Gastrocnemius medialis (tissue), 4 donors: ENCODE measurements around the gene SRPX. TPM values are rescaled to one million over a fixed set of nuclear protein-coding genes. Genes with fewer than 3 reads are reported as not detected.

Source experiments
- ATAC-seq, 2 donors: fragments of 150-250 bp; one replicate each; pipeline ENCODE4 v1.9.1; 2016
- DNase-seq, 2 donors: peaks; one replicate each; pipeline ENCODE4 v3.0.0-alpha.2; 2019
- H3K27ac ChIP-seq, 4 donors: fragments of 200-600 bp; sonication (generic); 1 replicate in 1 of 4; 2 replicates in 3 of 4; pipeline ENCODE4 v1.5.1; 2016 to 2018; ENCODE audit warnings: mild to moderate bottlenecking in 2 of 4, moderate library complexity in 1 of 4
- H3K27me3 ChIP-seq, 3 donors: fragments of 200-600 bp; sonication (generic) in 2 of 3; 1 replicate in 1 of 3; 2 replicates in 2 of 3; pipeline versions ENCODE4 v1.5.1 to v1.6.0; 2016 to 2019; ENCODE audit warnings: mild to moderate bottlenecking in 1 of 3, moderate library complexity in 1 of 3
- H3K36me3 ChIP-seq, 2 donors: fragments of 200-600 bp; sonication (generic) in 1 of 2; one replicate each; pipeline ENCODE4 v1.5.1; 2017 to 2018
- H3K4me1 ChIP-seq, 2 donors: fragments of 200-600 bp; sonication (generic) in 1 of 2; one replicate each; pipeline ENCODE4 v1.5.1; 2016 to 2017; ENCODE audit warnings: mild to moderate bottlenecking in 2 of 2
- H3K4me3 ChIP-seq, 4 donors: fragments of 200-600 bp; sonication (generic) in 3 of 4; 1 replicate in 1 of 4; 2 replicates in 3 of 4; pipeline ENCODE4 v1.5.1; 2016 to 2019; ENCODE audit warnings: mild to moderate bottlenecking in 2 of 4
- H3K9me3 ChIP-seq, 3 donors: fragments of 200-600 bp; sonication (generic) in 2 of 3; 1 replicate in 1 of 3; 2 replicates in 2 of 3; pipeline ENCODE4 v1.5.1; 2016 to 2019
- CTCF ChIP-seq, 5 experiments: fragments of 450-650 bp in 3 of 5; fragments of 200-600 bp in 2 of 5; sonication (generic) in 2 of 5; IDR thresholded peaks in 4 of 5; conservative IDR thresholded peaks in 1 of 5; 1 replicate in 4 of 5; 2 replicates in 1 of 5; pipeline ENCODE4 v1.5.1; 2016 to 2019; ENCODE audit warnings: antibody characterized with exemption in 5 of 5, mild to moderate bottlenecking in 3 of 5, moderate library complexity in 3 of 5
- POLR2A ChIP-seq, 2 donors: fragments of 450-650 bp; IDR thresholded peaks; one replicate each; pipeline ENCODE4 v1.6.1; 2017; ENCODE audit warnings: antibody characterized with exemption in 2 of 2, mild to moderate bottlenecking in 2 of 2, moderate library complexity in 2 of 2
- in situ Hi-C, 4 donors: fragments of 200-750 bp; cut with MboI; loops; one replicate each; pipeline versions ENCODE4 v1.15.0 to v1.8.0; 2017; ENCODE audit warnings: low sequenced_read_pairs in 4 of 4
- intact Hi-C: fragments of 100-400 bp; cut with DNase I; formaldehyde crosslinking; loops from one replicate; pipeline ENCODE4 v1.15.1; 2023; ENCODE audit warnings: low total_unique reads
- total RNA-seq, 4 donors: library from RNA; depleted of rRNA; stranded (reverse); fragments of >200 nt; gene quantifications; one replicate each; pipeline versions ENCODE4 v1.1.0 to v1.2.3, GENCODE V29; 2016

Gene SRPX
- total RNA-seq, 4 donors from 2014 or later: 8.6 to 48.3 (median 36.6) TPM

- Histone ChIP-seq H3K27ac (no peak overlapping the region), H3K36me3 (no peaks in the 10 kb centered on the region), H3K4me3 (no peak overlapping the region), H3K27me3 (no peaks in the 10 kb centered on the region), H3K9me3 (no peaks in the 10 kb centered on the region), H3K4me1 (no peaks in the 10 kb centered on the region)
- DNase-seq: no peak
- ATAC-seq: no peak
- in situ Hi-C loops (no loop called here), intact Hi-C loops (no loop called here)
- TF ChIP-seq CTCF (IDR thresholded peaks at IDR 0.05 in 4 of 5, conservative IDR thresholded peaks at IDR 0.05 in 1 of 5): no peak
- no peak for TF ChIP-seq POLR2A (IDR thresholded peaks at IDR 0.05)
Observed at GRCh38 chrX:38117485-38117884, 103.2 kb downstream of the SRPX start.

- Histone ChIP-seq H3K36me3 (no peaks in the 10 kb centered on the region), H3K4me3 (no peak overlapping the region), H3K4me1 (no peaks in the 10 kb centered on the region), H3K27me3 (no peaks in the 10 kb centered on the region), H3K27ac (no peak overlapping the region), H3K9me3 (no peaks in the 10 kb centered on the region)
- intact Hi-C loops (no loop called here), in situ Hi-C loops (no loop called here)
- ATAC-seq (no peak), DNase-seq (no peak)
- TF ChIP-seq POLR2A (IDR thresholded peaks at IDR 0.05) (no peak), CTCF (IDR thresholded peaks at IDR 0.05 in 4 of 5, conservative IDR thresholded peaks at IDR 0.05 in 1 of 5) (no peak)
Observed at GRCh38 chrX:38116706-38117105, 104.0 kb downstream of the SRPX start.

- intact Hi-C loops: no loop called here
- H3K9me3 ChIP-seq: no peaks in the 10 kb centered on the region
- ATAC-seq (no peak), DNase-seq (no peak)
- no peak overlapping the region for H3K4me3 ChIP-seq
- H3K27ac ChIP-seq: no peak overlapping the region
- TF ChIP-seq POLR2A (IDR thresholded peaks at IDR 0.05) (no peak), CTCF (IDR thresholded peaks at IDR 0.05 in 4 of 5, conservative IDR thresholded peaks at IDR 0.05 in 1 of 5) (no peak)
- H3K36me3 ChIP-seq: no peaks in the 10 kb centered on the region
- peaks cover 0 to 2% (median 0%) of the 10 kb centered on the region in 3 donors for H3K27me3 ChIP-seq
- H3K4me1 ChIP-seq: no peaks in the 10 kb centered on the region
- in situ Hi-C loops: no loop called here
Observed at GRCh38 chrX:38112566-38112965, 108.1 kb downstream of the SRPX start.

- TF ChIP-seq CTCF (IDR thresholded peaks at IDR 0.05 in 4 of 5, conservative IDR thresholded peaks at IDR 0.05 in 1 of 5) (no peak), POLR2A (IDR thresholded peaks at IDR 0.05) (no peak)
- Histone ChIP-seq H3K4me1 (no peaks in the 10 kb centered on the region), H3K9me3 (no peaks in the 10 kb centered on the region), H3K27ac (no peak overlapping the region), H3K27me3 (peaks cover 0 to 2% (median 0%) of the 10 kb centered on the region in 3 donors), H3K36me3 (no peaks in the 10 kb centered on the region), H3K4me3 (no peak overlapping the region)
- intact Hi-C loops (no loop called here), in situ Hi-C loops (no loop called here)
- DNase-seq: no peak
- no peak for ATAC-seq
Observed at GRCh38 chrX:38111196-38111595, 109.5 kb downstream of the SRPX start.

GRCh38 chrX:38110231-38110630 lies 110.4 kb downstream of the SRPX start:
- H3K9me3 ChIP-seq: peaks cover 0 to 3% (median 0%) of the 10 kb centered on the region in 3 donors
- no peak for ATAC-seq
- H3K4me1 ChIP-seq: no peaks in the 10 kb centered on the region
- H3K4me3 ChIP-seq: no peak overlapping the region
- intact Hi-C loops: no loop called here
- H3K27ac ChIP-seq: no peak overlapping the region
- TF ChIP-seq CTCF (IDR thresholded peaks at IDR 0.05 in 4 of 5, conservative IDR thresholded peaks at IDR 0.05 in 1 of 5): no peak
- TF ChIP-seq POLR2A (IDR thresholded peaks at IDR 0.05): no peak
- peaks cover 0 to 2% (median 0%) of the 10 kb centered on the region in 3 donors for H3K27me3 ChIP-seq
- no peaks in the 10 kb centered on the region for H3K36me3 ChIP-seq
- in situ Hi-C loops: no loop called here
- DNase-seq: no peak
